HFFc6 (cell line): Measurements from ENCODE around the gene MAP3K20. TPM values are rescaled to one million over a fixed set of nuclear protein-coding genes. Genes with fewer than 3 reads are reported as not detected.

Experiments used
- DNase-seq: peaks from one replicate; pipeline ENCODE4 v3.0.0-alpha.2; 2018
- H3K27ac Mint-ChIP-seq: 2 replicates; pipeline ENCODE4 v1.8.0; 2020; ENCODE audit warnings: mild to moderate bottlenecking, mixed read lengths
- H3K27me3 Mint-ChIP-seq: 2 replicates; pipeline ENCODE4 v1.8.0; 2021; ENCODE audit warnings: mild to moderate bottlenecking, moderate library complexity, mixed read lengths; ENCODE audit not compliant: insufficient read depth
- H3K36me3 Mint-ChIP-seq: 2 replicates; pipeline ENCODE4 v1.8.0; 2021; ENCODE audit warnings: low read depth, mixed read lengths
- H3K4me1 Mint-ChIP-seq: 2 replicates; pipeline ENCODE4 v1.8.0; 2020; ENCODE audit warnings: low read depth, mixed read lengths
- H3K4me3 Mint-ChIP-seq: 2 replicates; pipeline ENCODE4 v1.8.0; 2020; ENCODE audit warnings: mild to moderate bottlenecking, moderate library complexity, mixed read lengths
- H3K9me3 Mint-ChIP-seq: 2 replicates; pipeline ENCODE4 v1.8.0; 2020; ENCODE audit warnings: mild to moderate bottlenecking, mixed read lengths
- CTCF ChIP-seq: fragments of 200-600 bp; sonication (generic); IDR thresholded peaks from 2 replicates; pipeline ENCODE4 v1.5.0; 2021; ENCODE audit warnings: antibody characterized with exemption, mild to moderate bottlenecking
- long read RNA-seq: library from polyadenylated mRNA; unstranded; transcript quantifications from one replicate; pipeline ENCODE4 v2.0.0, GENCODE V29; 2019
- total RNA-seq, 6 experiments: library from RNA; stranded (reverse); fragmentation: NEBNext Ultra II Directional; extraction: Animal tissue kit (Norgen Biotek cat#: 25700); gene quantifications; 2 replicates in 1 of 6; 3 replicates in 5 of 6; pipeline ENCODE4 v1.2.3, GENCODE V29; 2021

MAP3K20 gene
- 100 to 1,000 TPM; 126 to 150 (median 134) TPM for total RNA-seq
- long read RNA-seq, full-length matches to known transcripts: 196 of 294 reads
- long read RNA-seq, partial matches to known transcripts: 13 of 294 reads
- long read RNA-seq, other reads (novel, unspliced or antisense): 85 of 294 reads

DNA sequence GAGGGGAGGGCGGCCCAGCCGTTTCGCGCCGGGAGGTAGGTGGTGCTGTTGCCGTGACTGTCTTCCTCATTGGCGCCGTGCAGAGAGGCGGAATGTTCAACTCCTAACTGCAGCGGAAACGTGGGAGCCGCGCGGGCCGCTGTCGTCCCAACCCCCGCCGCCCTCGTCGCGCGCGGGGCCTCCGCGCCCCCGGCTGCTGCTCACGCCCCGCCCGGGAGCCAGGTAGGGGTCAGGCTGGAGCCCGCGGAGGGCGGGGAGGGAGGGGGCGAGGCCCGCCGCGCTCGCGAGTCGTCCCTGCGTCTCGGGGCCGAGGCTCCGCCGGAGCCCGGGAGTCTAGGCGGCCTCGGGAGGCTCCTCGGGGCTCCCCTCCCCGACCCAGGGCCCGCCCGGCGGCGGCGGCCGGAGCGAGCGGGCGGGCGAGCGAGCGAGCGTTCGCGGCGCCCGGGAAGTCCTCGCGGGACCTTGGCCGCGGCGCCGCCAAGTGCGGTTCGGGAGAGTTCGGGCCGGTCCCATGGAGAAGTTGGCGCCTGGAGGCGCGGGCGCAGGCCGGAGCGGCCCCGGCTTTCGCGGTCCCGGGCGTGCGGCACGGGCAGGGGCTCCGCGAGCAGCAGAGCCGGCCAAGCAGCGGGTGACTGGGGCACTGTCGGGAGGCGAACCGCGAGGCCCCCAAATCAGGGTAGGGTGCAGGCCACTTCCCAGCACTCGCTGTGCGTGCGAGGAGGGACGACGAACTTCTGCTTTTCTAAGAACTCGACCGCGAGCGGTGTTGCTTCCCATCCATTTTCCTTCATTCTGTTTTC is at the start of gene MAP3K20:
Gene MAP3K20 (plus strand): TSS at position 66 of the 800 bp plus-strand sequence. CDS start 15,186 bp downstream, outside the sequence.
- Mint-ChIP-seq H3K9me3 (no peaks in the 10 kb centered on the region), H3K27me3 (no peaks in the 10 kb centered on the region; the same call in 1 of the 2 replicates), H3K36me3 (peaks cover 8% of the 10 kb centered on the region; the same call in 1 of the 2 replicates), H3K4me1 (peaks cover 54% of the 10 kb centered on the region), H3K27ac (peak within 1 kb of the TSS; percentile 97), H3K4me3 (peak within 1 kb of the TSS; percentile 93)
- peak; percentile 73; the same call in 1 of the 2 replicates for TF ChIP-seq CTCF
- DNase-seq: peak; percentile 63

GRCh38 chr2:173026479-173026878 is 49.2 kb upstream of the MAP3K20 start:
- Mint-ChIP-seq H3K9me3 (no peaks in the 10 kb centered on the region), H3K27ac (no peak overlapping the region), H3K36me3 (no peaks in the 10 kb centered on the region), H3K4me3 (no peak overlapping the region), H3K4me1 (peaks cover 43% of the 10 kb centered on the region), H3K27me3 (peaks cover 2% of the 10 kb centered on the region)
- DNase-seq: no peak
- TF ChIP-seq CTCF: no peak

DNA sequence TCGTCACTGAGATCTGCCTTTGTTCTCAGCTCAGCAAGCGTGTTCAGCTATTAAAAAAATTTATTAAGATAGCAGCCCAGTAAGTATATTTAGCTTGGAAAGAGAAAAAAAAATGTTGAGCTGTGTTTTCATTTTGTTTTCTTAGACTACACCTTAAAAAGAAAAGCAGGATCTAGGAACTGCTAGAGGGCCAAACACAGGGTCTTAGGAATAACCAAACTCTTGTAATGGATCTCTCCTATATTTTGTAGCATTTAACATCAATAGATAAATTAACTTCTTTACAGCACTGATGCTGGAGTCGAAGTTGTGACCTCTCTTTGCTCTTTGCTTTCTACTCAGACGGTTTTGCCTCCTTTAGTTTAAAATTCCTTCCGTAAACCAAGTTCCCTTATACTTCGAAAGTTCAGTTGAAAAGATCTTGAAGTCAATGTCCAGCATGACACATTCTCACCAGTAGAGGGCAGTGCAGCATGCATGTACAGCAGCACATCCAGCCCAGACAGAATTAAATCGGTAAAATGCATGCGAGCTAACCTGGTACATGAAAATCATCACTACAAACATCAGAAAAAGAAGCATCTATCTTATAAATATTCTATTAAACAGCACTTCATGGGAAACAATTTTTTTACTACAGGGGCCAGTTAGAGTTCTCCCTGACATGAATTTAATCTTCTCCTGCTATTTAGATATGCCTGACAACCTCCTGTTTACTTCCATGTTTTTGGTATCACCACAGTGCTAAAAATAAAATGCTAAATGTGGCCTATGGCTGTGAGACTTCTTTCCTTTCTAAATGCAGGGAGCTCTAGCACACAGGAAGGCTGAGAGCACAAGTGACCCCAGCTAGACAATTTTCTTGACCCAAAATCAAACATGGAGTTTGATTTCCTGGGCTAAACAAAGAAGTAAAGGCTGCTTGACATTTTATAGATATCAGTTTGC is 48.2 kb upstream of the MAP3K20 start:
- no peaks in the 10 kb centered on the region for H3K36me3 Mint-ChIP-seq
- TF ChIP-seq CTCF: peak; percentile 100
- no peaks in the 10 kb centered on the region for H3K9me3 Mint-ChIP-seq
- peak overlapping the region; percentile 41 for H3K4me3 Mint-ChIP-seq
- H3K27me3 Mint-ChIP-seq: peaks cover 2% of the 10 kb centered on the region
- peak overlapping the region; percentile 28 for H3K27ac Mint-ChIP-seq
- peaks cover 39% of the 10 kb centered on the region for H3K4me1 Mint-ChIP-seq
- DNase-seq: peak; percentile 85

DNA sequence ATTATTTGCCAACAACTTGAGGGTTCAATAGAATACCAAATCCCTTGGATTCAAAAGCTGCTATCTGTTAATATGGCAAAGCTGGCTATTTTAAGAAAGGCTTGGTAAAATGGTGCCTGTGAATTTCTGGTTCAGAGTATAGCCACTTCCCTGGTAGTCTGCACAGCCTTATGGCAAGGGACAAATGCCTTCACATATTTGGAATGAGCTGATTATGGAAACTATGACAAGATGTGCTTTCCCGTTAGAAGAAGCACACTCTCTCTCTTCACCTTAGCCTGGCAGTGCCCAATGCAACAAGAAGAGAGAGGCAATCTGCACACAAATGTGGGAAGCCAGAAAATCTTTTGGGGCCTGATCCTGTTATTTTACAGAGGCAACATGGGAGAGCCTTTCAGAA is 47.5 kb upstream of the MAP3K20 start:
- Mint-ChIP-seq H3K36me3 (no peaks in the 10 kb centered on the region), H3K4me3 (no peak overlapping the region), H3K27ac (peak overlapping the region; percentile 28), H3K9me3 (no peaks in the 10 kb centered on the region), H3K27me3 (peaks cover 2% of the 10 kb centered on the region), H3K4me1 (peaks cover 45% of the 10 kb centered on the region)
- no peak for TF ChIP-seq CTCF
- DNase-seq: no peak

DNA sequence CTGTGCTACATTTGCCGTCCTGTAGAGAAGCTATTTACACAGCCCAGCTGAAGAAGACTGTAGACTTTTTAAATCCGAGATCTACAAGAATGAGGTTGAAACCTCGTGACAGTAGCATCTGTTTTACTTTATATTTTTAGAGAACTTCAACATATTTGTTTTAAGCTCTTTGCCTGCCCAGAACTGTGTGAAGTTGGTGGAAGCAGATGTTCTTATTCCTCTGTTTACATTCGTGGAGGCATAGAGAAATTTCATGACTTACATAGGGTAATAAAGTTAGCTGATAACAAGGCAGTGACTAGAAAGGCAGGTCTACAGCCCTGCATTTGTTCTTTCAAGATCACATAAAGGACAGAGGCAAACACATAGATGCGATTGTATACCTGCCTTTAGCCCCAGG is 47.0 kb upstream of the MAP3K20 start:
- no peak for DNase-seq
- TF ChIP-seq CTCF: no peak
- Mint-ChIP-seq H3K36me3 (no peaks in the 10 kb centered on the region), H3K9me3 (no peaks in the 10 kb centered on the region), H3K4me1 (peaks cover 51% of the 10 kb centered on the region), H3K27me3 (peaks cover under 1% of the 10 kb centered on the region; the same call in 1 of the 2 replicates), H3K4me3 (no peak overlapping the region), H3K27ac (peak overlapping the region; percentile 44; the same call in 1 of the 2 replicates)
